GM23248 (cell line): Measurements from ENCODE around the gene NRG3. TPM values are rescaled to one million over a fixed set of nuclear protein-coding genes. Genes with fewer than 3 reads are reported as not detected.

Source experiments
- DNase-seq: peaks from one replicate; pipeline ENCODE4 v3.0.0-alpha.2; 2015
- H2AFZ ChIP-seq: fragments of 200-600 bp; sonication (generic); 2 replicates; pipeline ENCODE4 v1.6.1; 2016; ENCODE audit warnings: antibody characterized with exemption
- H3F3A ChIP-seq: fragments of 200-600 bp; sonication (generic); 2 replicates; pipeline ENCODE4 v1.6.1; 2016; ENCODE audit warnings: mild to moderate bottlenecking, antibody characterized with exemption, mixed run types; ENCODE audit not compliant: insufficient read depth
- H3K27ac ChIP-seq: fragments of 200-600 bp; sonication (generic); 2 replicates; pipeline ENCODE4 v1.5.1; 2016; ENCODE audit warnings: mild to moderate bottlenecking
- H3K27me3 ChIP-seq: fragments of 200-600 bp; sonication (generic); replicated peaks from 2 replicates; pipeline ENCODE4 v1.6.1; 2016; ENCODE audit warnings: mild to moderate bottlenecking; ENCODE audit not compliant: insufficient read depth
- H3K36me3 ChIP-seq: fragments of 200-600 bp; sonication (generic); 2 replicates; pipeline ENCODE4 v1.6.1; 2016; ENCODE audit warnings: low read depth, mild to moderate bottlenecking
- H3K4me1 ChIP-seq: fragments of 200-600 bp; sonication (generic); 2 replicates; pipeline ENCODE4 v1.6.1; 2016; ENCODE audit warnings: mild to moderate bottlenecking; ENCODE audit not compliant: insufficient read depth
- H3K4me2 ChIP-seq: fragments of 200-600 bp; sonication (generic); one replicate; pipeline ENCODE4 v1.6.1; 2016; ENCODE audit warnings: mild to moderate bottlenecking; ENCODE audit not compliant: unreplicated experiment
- H3K4me3 ChIP-seq: fragments of 200-600 bp; sonication (generic); 2 replicates; pipeline ENCODE4 v1.5.1; 2016; ENCODE audit warnings: mild to moderate bottlenecking
- H3K79me2 ChIP-seq: fragments of 200-600 bp; sonication (generic); 2 replicates; pipeline ENCODE4 v1.6.1; 2016; ENCODE audit warnings: mild to moderate bottlenecking; ENCODE audit not compliant: insufficient read depth
- H3K9ac ChIP-seq: fragments of 200-600 bp; sonication (generic); 2 replicates; pipeline ENCODE4 v1.6.1; 2016; ENCODE audit warnings: mild to moderate bottlenecking
- H3K9me2 ChIP-seq: fragments of 200-600 bp; sonication (generic); 2 replicates; pipeline ENCODE4 v1.6.1; 2016; ENCODE audit warnings: mixed run types, mild to moderate bottlenecking, moderate library complexity; ENCODE audit not compliant: insufficient read depth
- H3K9me3 ChIP-seq: fragments of 200-600 bp; sonication (generic); one replicate; pipeline ENCODE4 v1.6.1; 2017; ENCODE audit warnings: low read depth
- H4K20me1 ChIP-seq: fragments of 200-600 bp; sonication (generic); 2 replicates; pipeline ENCODE4 v1.6.0; 2016; ENCODE audit not compliant: insufficient read depth
- EZH2 ChIP-seq: fragments of 200-600 bp; sonication (generic); IDR thresholded peaks from 2 replicates; pipeline ENCODE4 v1.6.1; 2018; ENCODE audit warnings: antibody characterized with exemption, mild to moderate bottlenecking; ENCODE audit not compliant: insufficient read depth, poor library complexity, severe bottlenecking
- EZH2phosphoT487 ChIP-seq: fragments of 200-600 bp; sonication (generic); IDR thresholded peaks from 2 replicates; pipeline ENCODE4 v1.6.1; 2018; ENCODE audit warnings: antibody characterized with exemption, moderate library complexity, mild to moderate bottlenecking, low read depth; ENCODE audit not compliant: insufficient read depth
- WGBS, 2 experiments: methylation state at CpG; one replicate each; pipeline ENCODE4 v1.1.6; 2015 to 2017; ENCODE audit warnings: low lambda C conversion rate in 2 of 2, low coverage in 1 of 2; ENCODE audit errors: missing lambda C conversion rate in 2 of 2; 5-methylcytosine and 5-hydroxymethylcytosine counted together
- in situ Hi-C: fragments of 300-500 bp; cut with MboI; formaldehyde crosslinking; loops from 2 replicates; pipeline ENCODE4 v1.15.0; 2020
- polyA plus RNA-seq: library from polyadenylated mRNA; unstranded; fragments of >200 nt; fragmentation: Nextera tagmentation; extraction: Ambion mirVana; gene quantifications from 2 replicates; pipeline ENCODE4 v1.2.1, GENCODE V29; 2016
- total RNA-seq: library from RNA; depleted of rRNA; stranded (reverse); fragments of >200 nt; shearing (Covaris generic); gene quantifications from 2 replicates; pipeline ENCODE4 v1.2.3, GENCODE V29; 2014

NRG3 gene
- total and polyA plus RNA-seq, 2 experiments from 2014 or later: not detected

DNA sequence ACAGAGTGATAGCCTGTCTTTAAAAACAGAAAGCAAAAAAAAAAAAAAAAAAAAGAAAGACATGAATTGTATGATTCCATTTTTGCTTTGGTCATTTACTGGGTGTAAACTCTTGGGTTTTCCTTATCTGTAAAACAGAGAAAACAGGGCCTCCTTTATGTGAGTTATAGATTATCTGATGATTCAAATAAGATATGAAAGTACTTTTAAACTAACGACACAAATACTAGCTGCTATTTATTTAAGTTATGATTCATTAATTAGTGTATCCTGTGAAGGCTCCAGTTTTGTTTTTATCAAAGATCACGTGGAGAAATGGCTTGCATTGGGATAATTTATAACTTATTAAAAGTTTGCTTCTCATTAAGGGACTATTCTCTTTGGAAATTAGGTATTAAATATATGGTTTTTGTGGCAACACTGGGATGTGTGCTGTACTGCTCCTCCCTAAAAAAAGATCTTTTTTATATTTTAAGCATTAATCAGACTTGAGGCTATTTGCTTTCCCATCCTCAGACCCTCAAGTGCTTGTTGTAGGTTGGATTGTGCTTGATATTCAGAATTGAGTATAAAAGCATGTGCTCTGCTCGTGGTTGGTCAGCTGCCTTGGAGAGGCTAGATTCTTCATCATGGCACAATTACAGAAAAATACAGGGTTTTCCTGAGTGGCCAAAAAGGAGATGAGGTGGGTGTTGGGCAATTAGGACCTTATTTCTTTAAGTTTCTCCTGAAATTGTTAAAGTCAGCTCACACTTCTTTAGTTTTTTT is 39.9 kb downstream of the NRG3 start:
- Histone ChIP-seq H4K20me1 (no peaks in the 10 kb centered on the region), H3K4me1 (no peaks in the 10 kb centered on the region), H3K79me2 (no peaks in the 10 kb centered on the region), H2AFZ (no peak overlapping the region), H3K27me3 (no peaks in the 10 kb centered on the region), H3K36me3 (no peaks in the 10 kb centered on the region), H3K4me2 (no peak overlapping the region), H3K9me2 (no peaks in the 10 kb centered on the region), H3K27ac (no peak overlapping the region), H3F3A (no peaks in the 10 kb centered on the region), H3K9me3 (no peaks in the 10 kb centered on the region), H3K4me3 (no peak overlapping the region), H3K9ac (no peak overlapping the region)
- in situ Hi-C loops: no loop called here
- no peak for DNase-seq
- TF ChIP-seq EZH2 (no peak), EZH2phosphoT487 (no peak)
- WGBS, 2 experiments: 19 to 22% methylated on average over 3 of the region's 3 CpGs

DNA sequence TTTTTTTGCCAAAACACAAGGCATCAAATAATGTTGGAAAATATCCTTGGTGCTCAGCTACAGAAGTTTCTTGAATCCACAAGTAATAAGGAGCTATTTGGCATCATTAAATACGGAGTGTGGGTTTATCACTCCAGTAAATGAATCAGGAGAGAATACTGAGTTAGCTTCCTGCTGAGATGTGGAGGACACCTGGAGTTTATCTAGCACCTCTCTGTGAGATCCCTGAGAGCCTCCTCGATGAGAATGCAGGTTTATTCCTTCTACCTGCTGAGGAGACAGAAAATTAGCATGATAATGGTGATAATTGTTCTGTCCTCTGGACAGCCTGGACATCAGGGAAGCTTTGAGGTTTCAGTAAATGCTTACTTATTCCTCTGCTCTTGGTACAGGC is 40.5 kb downstream of the NRG3 start:
- Histone ChIP-seq H3F3A (no peaks in the 10 kb centered on the region), H3K36me3 (no peaks in the 10 kb centered on the region), H4K20me1 (no peaks in the 10 kb centered on the region), H3K79me2 (no peaks in the 10 kb centered on the region), H3K9me3 (no peaks in the 10 kb centered on the region), H3K27ac (no peak overlapping the region), H3K9me2 (no peaks in the 10 kb centered on the region), H3K27me3 (no peaks in the 10 kb centered on the region), H3K9ac (no peak overlapping the region), H2AFZ (no peak overlapping the region), H3K4me3 (no peak overlapping the region), H3K4me1 (no peaks in the 10 kb centered on the region), H3K4me2 (no peak overlapping the region)
- TF ChIP-seq EZH2phosphoT487 (no peak), EZH2 (no peak)
- in situ Hi-C loops: no loop called here
- DNase-seq: no peak
- WGBS, 2 experiments: 2 to 7% methylated on average over 2 of the region's 2 CpGs

DNA sequence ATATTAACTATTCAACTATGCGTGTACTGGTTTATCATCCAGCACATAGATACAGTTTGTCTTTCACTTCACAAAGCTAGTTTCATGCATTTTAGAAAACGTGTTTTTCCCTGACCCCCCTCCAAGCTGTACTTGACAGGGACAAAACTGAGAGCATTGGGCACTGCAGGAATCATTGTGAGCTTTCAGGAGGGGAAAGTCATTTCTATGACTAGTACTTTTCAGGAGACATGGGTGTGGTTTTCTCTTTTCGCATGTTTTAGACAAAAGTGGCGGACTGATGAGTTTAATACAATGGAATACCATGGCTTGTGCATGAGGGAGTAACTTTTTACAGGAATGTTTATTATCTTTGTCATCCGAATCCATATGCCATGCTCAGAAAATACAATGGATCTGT is 42.7 kb downstream of the NRG3 start:
- Histone ChIP-seq H3K9me2 (no peaks in the 10 kb centered on the region), H4K20me1 (no peaks in the 10 kb centered on the region), H3K4me3 (no peak overlapping the region), H3K9me3 (no peaks in the 10 kb centered on the region), H3K79me2 (no peaks in the 10 kb centered on the region), H3K36me3 (no peaks in the 10 kb centered on the region), H3K9ac (no peak overlapping the region), H3K4me2 (no peak overlapping the region), H3K27me3 (no peaks in the 10 kb centered on the region), H3F3A (no peaks in the 10 kb centered on the region), H3K27ac (no peak overlapping the region), H2AFZ (no peak overlapping the region), H3K4me1 (no peaks in the 10 kb centered on the region)
- no peak for DNase-seq
- no peak for TF ChIP-seq EZH2
- TF ChIP-seq EZH2phosphoT487: no peak
- WGBS, 2 experiments: 26 to 27% methylated on average over 5 of the region's 5 CpGs
- in situ Hi-C loops: no loop called here

DNA sequence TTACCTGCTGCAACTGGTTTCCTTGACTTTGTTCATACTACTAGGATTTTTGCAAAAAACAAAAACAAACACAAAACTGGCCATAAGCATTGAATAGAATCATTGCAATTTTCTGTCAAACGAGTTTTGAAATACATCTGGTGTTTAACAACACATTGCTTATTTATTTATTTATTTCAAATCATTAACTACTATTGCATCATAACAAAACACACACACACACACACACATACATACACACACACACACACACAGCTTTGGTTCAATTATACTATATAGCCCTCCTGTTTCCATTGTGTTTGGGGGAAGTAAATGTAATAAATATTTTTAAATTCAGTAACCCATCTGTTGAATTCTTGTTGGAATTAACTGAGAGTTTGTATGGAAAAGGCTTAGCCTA is 43.8 kb downstream of the NRG3 start:
- H4K20me1 ChIP-seq: no peaks in the 10 kb centered on the region
- H3K27ac ChIP-seq: no peak overlapping the region
- no peaks in the 10 kb centered on the region for H3K27me3 ChIP-seq
- TF ChIP-seq EZH2phosphoT487 (no peak), EZH2 (no peak)
- no peaks in the 10 kb centered on the region for H3K9me2 ChIP-seq
- no peak overlapping the region for H3K4me2 ChIP-seq
- in situ Hi-C loops: no loop called here
- DNase-seq: no peak
- no peaks in the 10 kb centered on the region for H3K79me2 ChIP-seq
- no peaks in the 10 kb centered on the region for H3F3A ChIP-seq
- H2AFZ ChIP-seq: no peak overlapping the region
- WGBS, 2 experiments: 0% methylated on average over 1 of the region's 1 CpG
- H3K36me3 ChIP-seq: no peaks in the 10 kb centered on the region
- no peaks in the 10 kb centered on the region for H3K4me1 ChIP-seq
- no peaks in the 10 kb centered on the region for H3K9me3 ChIP-seq
- H3K4me3 ChIP-seq: no peak overlapping the region
- no peak overlapping the region for H3K9ac ChIP-seq
